Neural cell (in vitro differentiated cells): ENCODE data around the gene BHLHE23. TPM values are rescaled to one million over a fixed set of nuclear protein-coding genes. Genes with fewer than 3 reads are reported as not detected.

Experiments
- H2AFZ ChIP-seq: fragments of 200-600, 300-800 bp; sonication (generic), shearing (Covaris generic); 2 replicates; pipeline ENCODE4 v1.6.0; 2014; ENCODE audit warnings: low read depth, mild to moderate bottlenecking, antibody characterized with exemption, low read length, moderate library complexity
- H3F3A ChIP-seq: fragments of 200-600 bp; shearing (Covaris generic); 2 replicates; pipeline ENCODE4 v1.6.1; 2016; ENCODE audit warnings: mild to moderate bottlenecking, moderate library complexity, mixed read lengths, antibody characterized with exemption, low read length; ENCODE audit not compliant: insufficient read depth, poor library complexity, severe bottlenecking
- H3K27ac ChIP-seq: fragments of 200-600, 300-800 bp; sonication (generic), shearing (Covaris generic); 2 replicates; pipeline ENCODE4 v1.5.1; 2014; ENCODE audit warnings: mild to moderate bottlenecking, low read length, moderate library complexity
- H3K27me3 ChIP-seq: fragments of 300-800, 200-600 bp; sonication (generic), shearing (Covaris generic); 2 replicates; pipeline ENCODE4 v1.6.0; 2014; ENCODE audit warnings: mild to moderate bottlenecking, low read depth, low read length, moderate library complexity; ENCODE audit not compliant: insufficient read depth
- H3K36me3 ChIP-seq: fragments of 300-800, 200-600 bp; sonication (generic), shearing (Covaris generic); 2 replicates; pipeline ENCODE4 v1.5.1; 2014; ENCODE audit warnings: mild to moderate bottlenecking, antibody characterized with exemption, low read length, moderate library complexity; ENCODE audit not compliant: insufficient read depth
- H3K4me2 ChIP-seq: fragments of 300-800, 200-600 bp; sonication (generic), shearing (Covaris generic); 2 replicates; pipeline ENCODE4 v1.6.0; 2014; ENCODE audit warnings: mild to moderate bottlenecking, low read length
- H3K4me3 ChIP-seq: fragments of 300-800, 200-600 bp; sonication (generic), shearing (Covaris generic); 2 replicates; pipeline ENCODE4 v1.5.1; 2014; ENCODE audit warnings: mild to moderate bottlenecking, low read length, moderate library complexity
- H3K79me2 ChIP-seq: fragments of 200-600 bp; shearing (Covaris generic); replicated peaks from 2 replicates; pipeline ENCODE4 v1.6.0; 2014; ENCODE audit warnings: mild to moderate bottlenecking, low read length, moderate library complexity; ENCODE audit not compliant: insufficient read depth
- H3K9ac ChIP-seq: fragments of 300-800, 200-600 bp; sonication (generic), shearing (Covaris generic); 2 replicates; pipeline ENCODE4 v1.6.1; 2016; ENCODE audit warnings: mild to moderate bottlenecking, low read length, mixed read lengths
- H3K9me2 ChIP-seq: fragments of 200-600 bp; shearing (Covaris generic); 2 replicates; pipeline ENCODE4 v1.6.1; 2016; ENCODE audit warnings: mild to moderate bottlenecking, low read length, mixed read lengths; ENCODE audit not compliant: insufficient read depth
- H3K9me3 ChIP-seq: fragments of 200-600, 300-800 bp; sonication (generic), shearing (Covaris generic); 2 replicates; pipeline ENCODE4 v1.6.1; 2016; ENCODE audit warnings: mild to moderate bottlenecking, mixed run types, low read length, moderate library complexity, mixed read lengths
- H4K20me1 ChIP-seq: fragments of 200-600 bp; shearing (Covaris generic); 2 replicates; pipeline ENCODE4 v1.6.1; 2016; ENCODE audit warnings: mild to moderate bottlenecking, mixed run types; ENCODE audit not compliant: insufficient read depth
- EP300 ChIP-seq: fragments of 450-650 bp; conservative IDR thresholded peaks from 2 replicates; pipeline ENCODE4 v1.6.1; 2014; ENCODE audit warnings: antibody characterized with exemption, mild to moderate bottlenecking, moderate library complexity; ENCODE audit not compliant: poor library complexity, severe bottlenecking
- EZH2 ChIP-seq: fragments of 200-600, 300-800 bp; shearing (Covaris generic), sonication (generic); IDR thresholded peaks from 2 replicates; pipeline ENCODE4 v1.6.1; 2014; ENCODE audit warnings: antibody characterized with exemption, low read length, borderline replicate concordance, mild to moderate bottlenecking; ENCODE audit not compliant: insufficient read depth, poor library complexity, severe bottlenecking
- MXI1 ChIP-seq: fragments of 450-650 bp; conservative IDR thresholded peaks from 2 replicates; pipeline ENCODE4 v1.6.1; 2014; ENCODE audit warnings: antibody characterized with exemption, mild to moderate bottlenecking; ENCODE audit not compliant: poor library complexity, severe bottlenecking
- POLR2AphosphoS5 ChIP-seq: IDR thresholded peaks from 2 replicates; pipeline ENCODE4 v1.6.1; 2012
- RAD21 ChIP-seq: fragments of 450-650 bp; conservative IDR thresholded peaks from 2 replicates; pipeline ENCODE4 v1.6.1; 2014; ENCODE audit warnings: antibody characterized with exemption, mild to moderate bottlenecking, moderate library complexity
- SMC3 ChIP-seq: fragments of 450-650 bp; conservative IDR thresholded peaks from 2 replicates; pipeline ENCODE4 v1.6.1; 2014; ENCODE audit warnings: antibody characterized with exemption, mild to moderate bottlenecking, moderate library complexity; ENCODE audit not compliant: poor library complexity
- TAF1 ChIP-seq: IDR thresholded peaks from 2 replicates; pipeline ENCODE4 v1.6.1; 2012; ENCODE audit warnings: low read depth
- polyA plus RNA-seq: library from polyadenylated mRNA; depleted of rRNA; stranded (reverse); fragments of >200 nt; gene quantifications from 2 replicates; pipeline ENCODE4 v1.2.3, GENCODE V29; 2014
- TF ChIP-seq, protein P1 (sequence below): IDR thresholded peaks from 2 replicates; pipeline ENCODE4 v1.6.1; 2012; ENCODE audit warnings: borderline replicate concordance
- TF ChIP-seq, protein P2 (sequence below): fragments of 450-650 bp; IDR thresholded peaks from 2 replicates; pipeline ENCODE4 v1.5.1; 2014; ENCODE audit warnings: antibody characterized with exemption, mild to moderate bottlenecking, moderate library complexity; ENCODE audit not compliant: poor library complexity, severe bottlenecking

The BHLHE23 gene
- polyA plus RNA-seq, 1 donor from 2014 or later = not detected

GRCh38 chr20:63007360-63007645, 539 bp upstream of the BHLHE23 start:
- Histone ChIP-seq H3K9me2 (no peaks in the 10 kb centered on the region), H3K4me2 (no peak overlapping the region), H4K20me1 (no peaks in the 10 kb centered on the region), H3K27me3 (peaks cover 72% of the 10 kb centered on the region), H3K9ac (no peak overlapping the region), H3K79me2 (no peaks in the 10 kb centered on the region), H3K4me3 (peak overlapping the region; percentile 60), H2AFZ (no peak overlapping the region), H3F3A (no peaks in the 10 kb centered on the region), H3K9me3 (no peaks in the 10 kb centered on the region), H3K36me3 (no peaks in the 10 kb centered on the region), H3K27ac (no peak overlapping the region)
- TF ChIP-seq TAF1 (no peak), POLR2AphosphoS5 (no peak), RAD21 (no peak), SMC3 (no peak), EP300 (no peak), MXI1 (no peak), EZH2 (no peak)
- TF ChIP-seq, protein P1, sequence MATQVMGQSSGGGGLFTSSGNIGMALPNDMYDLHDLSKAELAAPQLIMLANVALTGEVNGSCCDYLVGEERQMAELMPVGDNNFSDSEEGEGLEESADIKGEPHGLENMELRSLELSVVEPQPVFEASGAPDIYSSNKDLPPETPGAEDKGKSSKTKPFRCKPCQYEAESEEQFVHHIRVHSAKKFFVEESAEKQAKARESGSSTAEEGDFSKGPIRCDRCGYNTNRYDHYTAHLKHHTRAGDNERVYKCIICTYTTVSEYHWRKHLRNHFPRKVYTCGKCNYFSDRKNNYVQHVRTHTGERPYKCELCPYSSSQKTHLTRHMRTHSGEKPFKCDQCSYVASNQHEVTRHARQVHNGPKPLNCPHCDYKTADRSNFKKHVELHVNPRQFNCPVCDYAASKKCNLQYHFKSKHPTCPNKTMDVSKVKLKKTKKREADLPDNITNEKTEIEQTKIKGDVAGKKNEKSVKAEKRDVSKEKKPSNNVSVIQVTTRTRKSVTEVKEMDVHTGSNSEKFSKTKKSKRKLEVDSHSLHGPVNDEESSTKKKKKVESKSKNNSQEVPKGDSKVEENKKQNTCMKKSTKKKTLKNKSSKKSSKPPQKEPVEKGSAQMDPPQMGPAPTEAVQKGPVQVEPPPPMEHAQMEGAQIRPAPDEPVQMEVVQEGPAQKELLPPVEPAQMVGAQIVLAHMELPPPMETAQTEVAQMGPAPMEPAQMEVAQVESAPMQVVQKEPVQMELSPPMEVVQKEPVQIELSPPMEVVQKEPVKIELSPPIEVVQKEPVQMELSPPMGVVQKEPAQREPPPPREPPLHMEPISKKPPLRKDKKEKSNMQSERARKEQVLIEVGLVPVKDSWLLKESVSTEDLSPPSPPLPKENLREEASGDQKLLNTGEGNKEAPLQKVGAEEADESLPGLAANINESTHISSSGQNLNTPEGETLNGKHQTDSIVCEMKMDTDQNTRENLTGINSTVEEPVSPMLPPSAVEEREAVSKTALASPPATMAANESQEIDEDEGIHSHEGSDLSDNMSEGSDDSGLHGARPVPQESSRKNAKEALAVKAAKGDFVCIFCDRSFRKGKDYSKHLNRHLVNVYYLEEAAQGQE = no peak
- TF ChIP-seq, protein P2, sequence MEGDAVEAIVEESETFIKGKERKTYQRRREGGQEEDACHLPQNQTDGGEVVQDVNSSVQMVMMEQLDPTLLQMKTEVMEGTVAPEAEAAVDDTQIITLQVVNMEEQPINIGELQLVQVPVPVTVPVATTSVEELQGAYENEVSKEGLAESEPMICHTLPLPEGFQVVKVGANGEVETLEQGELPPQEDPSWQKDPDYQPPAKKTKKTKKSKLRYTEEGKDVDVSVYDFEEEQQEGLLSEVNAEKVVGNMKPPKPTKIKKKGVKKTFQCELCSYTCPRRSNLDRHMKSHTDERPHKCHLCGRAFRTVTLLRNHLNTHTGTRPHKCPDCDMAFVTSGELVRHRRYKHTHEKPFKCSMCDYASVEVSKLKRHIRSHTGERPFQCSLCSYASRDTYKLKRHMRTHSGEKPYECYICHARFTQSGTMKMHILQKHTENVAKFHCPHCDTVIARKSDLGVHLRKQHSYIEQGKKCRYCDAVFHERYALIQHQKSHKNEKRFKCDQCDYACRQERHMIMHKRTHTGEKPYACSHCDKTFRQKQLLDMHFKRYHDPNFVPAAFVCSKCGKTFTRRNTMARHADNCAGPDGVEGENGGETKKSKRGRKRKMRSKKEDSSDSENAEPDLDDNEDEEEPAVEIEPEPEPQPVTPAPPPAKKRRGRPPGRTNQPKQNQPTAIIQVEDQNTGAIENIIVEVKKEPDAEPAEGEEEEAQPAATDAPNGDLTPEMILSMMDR = no peak

GRCh38 chr20:63005862-63006539, 763 bp downstream of the BHLHE23 start:
- Histone ChIP-seq H3K27me3 (peaks cover 81% of the 10 kb centered on the region), H4K20me1 (no peaks in the 10 kb centered on the region), H3K9ac (no peak overlapping the region), H3K4me2 (no peak overlapping the region), H3K27ac (no peak overlapping the region), H2AFZ (no peak overlapping the region), H3K9me3 (no peaks in the 10 kb centered on the region), H3K9me2 (no peaks in the 10 kb centered on the region), H3F3A (no peaks in the 10 kb centered on the region), H3K4me3 (peak overlapping the region; percentile 48), H3K79me2 (no peaks in the 10 kb centered on the region), H3K36me3 (no peaks in the 10 kb centered on the region)
- TF ChIP-seq TAF1 (no peak), EZH2 (peak; percentile 91), POLR2AphosphoS5 (peak; percentile 42)
